HCT116 (cell line): Measurements from ENCODE around the gene PRPF39. TPM values are rescaled to one million over a fixed set of nuclear protein-coding genes. Genes with fewer than 3 reads are reported as not detected.
"Not testable (repeated sequence)": the region's sequence is repeated elsewhere in the genome, so short reads cannot be mapped to it uniquely, and the experiment has no call there.

ENCODE experiments used
- ATAC-seq: fragments of 200-7000 bp; cut with Tn5 transposase; 2 replicates; pipeline ENCODE4 v1.9.1; 2020; ENCODE audit warnings: mild to moderate bottlenecking, moderate library complexity
- BruUV-seq: library from RNA; stranded (reverse); fragments of 400-500 nt; replicated peaks from 2 replicates; lab custom pipeline; 2021; lab: Mats Ljungman, UMichigan
- CTCF ChIA-PET: fragments of 300-600 bp; sonication (Branson Sonifier 250); formaldehyde crosslinking; loops from one replicate; lab custom pipeline; 2021; ENCODE audit warnings: antibody characterized with exemption; lab: Charles Lee
- POLR2A ChIA-PET: fragments of 300-600, 350-600 bp; sonication (Branson Sonifier 250); formaldehyde crosslinking; loops from one replicate; lab custom pipeline; 2021; ENCODE audit warnings: antibody characterized with exemption; lab: Charles Lee
- RAD21 ChIA-PET, 2 experiments: fragments of 300-600 bp; sonication (Branson Sonifier 250); formaldehyde crosslinking; loops; one replicate each; lab custom pipeline; 2023; ENCODE audit warnings: low total read pairs in 2 of 2; ENCODE audit not compliant: uncharacterized antibody in 2 of 2, unreplicated experiment in 2 of 2, low non-redundant PET in 1 of 2; lab: Charles Lee
- DNase-seq: peaks from one replicate; pipeline ENCODE4 v3.0.0-alpha.2; 2010; ENCODE audit warnings: low read depth, low spot score
- H2AFZ ChIP-seq: fragments of 200-600 bp; shearing (Covaris generic), sonication (generic); 2 replicates; pipeline ENCODE4 v1.6.1; 2017; ENCODE audit warnings: low read depth, mixed run types, mixed read lengths, antibody characterized with exemption, low read length; ENCODE audit not compliant: poor library complexity, severe bottlenecking
- H3K27ac ChIP-seq: 2 replicates; pipeline ENCODE4 v1.5.1; 2012; ENCODE audit warnings: low read depth, low read length
- H3K27me3 ChIP-seq: fragments of 200-600 bp; sonication (generic); 2 replicates; pipeline ENCODE4 v1.6.1; 2016; ENCODE audit warnings: mixed run types, low read length, mixed read lengths; ENCODE audit not compliant: insufficient read depth
- H3K36me3 ChIP-seq, 2 experiments: fragments of 200-500 bp in 1 of 2; fragments of 200-600 bp in 1 of 2; sonication (Bioruptor generic) in 1 of 2; sonication (generic) in 1 of 2; 2 replicates each; pipeline versions ENCODE4 v1.5.1 to v1.6.1; 2014 to 2016; ENCODE audit warnings: low read length in 2 of 2, inconsistent platforms in 1 of 2, mixed read lengths in 1 of 2, mixed run types in 1 of 2; ENCODE audit not compliant: insufficient read depth in 2 of 2, control insufficient read depth in 1 of 2
- H3K4me1 ChIP-seq, 2 experiments: fragments of 200-600 bp in 1 of 2; sonication (generic) in 1 of 2; 2 replicates each; pipeline versions ENCODE4 v1.5.1 to v1.6.1; 2012 to 2017; ENCODE audit warnings: low read length in 2 of 2, inconsistent platforms in 1 of 2, mild to moderate bottlenecking in 1 of 2, mixed read lengths in 1 of 2, mixed run types in 1 of 2, moderate library complexity in 1 of 2; ENCODE audit not compliant: insufficient read depth in 2 of 2, control insufficient read depth in 1 of 2
- H3K4me2 ChIP-seq: fragments of 200-600 bp; sonication (generic); 2 replicates; pipeline ENCODE4 v1.6.1; 2017; ENCODE audit warnings: mixed run types, low read length, mixed read lengths
- H3K4me3 ChIP-seq, 2 experiments: fragments of 200-600 bp in 1 of 2; sonication (generic) in 1 of 2; replicated peaks in 1 of 2; 2 replicates each; pipeline ENCODE4 v1.5.1; 2011 to 2016; ENCODE audit warnings: low read length in 2 of 2, control low read depth in 1 of 2, low read depth in 1 of 2, mild to moderate bottlenecking in 1 of 2, mixed read lengths in 1 of 2, mixed run types in 1 of 2
- H3K79me2 ChIP-seq: fragments of 200-600 bp; sonication (generic); 2 replicates; pipeline ENCODE4 v1.6.1; 2017; ENCODE audit warnings: mild to moderate bottlenecking, mixed run types, low read length, moderate library complexity, mixed read lengths; ENCODE audit not compliant: insufficient read depth
- H3K9ac ChIP-seq: fragments of 200-600 bp; sonication (generic); 2 replicates; pipeline ENCODE4 v1.6.1; 2016; ENCODE audit warnings: low read length, mixed read lengths
- H3K9me2 ChIP-seq: fragments of 200-600 bp; sonication (generic), shearing (Covaris generic); 2 replicates; pipeline ENCODE4 v1.6.1; 2017; ENCODE audit warnings: mixed run types, mild to moderate bottlenecking, moderate library complexity; ENCODE audit not compliant: insufficient read depth
- H3K9me3 ChIP-seq, 2 experiments: fragments of 200-500 bp in 1 of 2; fragments of 200-600 bp in 1 of 2; sonication (Bioruptor generic) in 1 of 2; sonication (generic) in 1 of 2; 2 replicates each; pipeline ENCODE4 v1.6.1; 2014 to 2017; ENCODE audit warnings: low read length in 2 of 2, mixed read lengths in 2 of 2, inconsistent platforms in 1 of 2, low read depth in 1 of 2, mild to moderate bottlenecking in 1 of 2, mixed run types in 1 of 2, moderate library complexity in 1 of 2; ENCODE audit not compliant: control insufficient read depth in 1 of 2, insufficient read depth in 1 of 2
- H4K20me1 ChIP-seq: fragments of 200-600 bp; sonication (generic), shearing (Covaris generic); 2 replicates; pipeline ENCODE4 v1.6.1; 2017; ENCODE audit warnings: mixed run types, mild to moderate bottlenecking, moderate library complexity; ENCODE audit not compliant: insufficient read depth
- ATF3 ChIP-seq: IDR thresholded peaks from 2 replicates; pipeline ENCODE4 v1.6.1; 2012
- EGR1 ChIP-seq: IDR thresholded peaks from 2 replicates; pipeline ENCODE4 v1.6.1; 2012; ENCODE audit warnings: low read depth
- FOSL1 ChIP-seq: IDR thresholded peaks from 2 replicates; pipeline ENCODE4 v1.6.1; 2012; ENCODE audit warnings: low read depth
- JUND ChIP-seq: IDR thresholded peaks from 2 replicates; pipeline ENCODE4 v1.6.1; 2012
- MAX ChIP-seq: IDR thresholded peaks from 2 replicates; pipeline ENCODE4 v1.6.1; 2012
- POLR2AphosphoS5 ChIP-seq: IDR thresholded peaks from 2 replicates; pipeline ENCODE4 v1.6.1; 2011; ENCODE audit warnings: mild to moderate bottlenecking, low read depth, low read length, moderate library complexity
- SP1 ChIP-seq: IDR thresholded peaks from 2 replicates; pipeline ENCODE4 v1.6.1; 2012; ENCODE audit warnings: low read depth
- ZNF274 ChIP-seq: fragments of 200-500 bp; sonication (Bioruptor generic); IDR thresholded peaks from 2 replicates; pipeline ENCODE4 v1.6.1; 2014; ENCODE audit warnings: mild to moderate bottlenecking, low read depth, low read length, inconsistent platforms
- intact Hi-C: fragments of 100-400 bp; cut with micrococcal nuclease; formaldehyde crosslinking; loops from 2 replicates; pipeline ENCODE4 v1.10.0; 2022
- total RNA-seq: library from RNA; stranded (reverse); gene quantifications from one replicate; pipeline ENCODE4 v1.2.1, GENCODE V29; 2021; ENCODE audit not compliant: unreplicated experiment
- TF ChIP-seq, protein P1 (sequence below): IDR thresholded peaks from 2 replicates; pipeline ENCODE4 v1.6.1; 2012; ENCODE audit warnings: low read depth

The PRPF39 gene
- total RNA-seq, 1 experiment from 2014 or later = 44.7 TPM

DNA sequence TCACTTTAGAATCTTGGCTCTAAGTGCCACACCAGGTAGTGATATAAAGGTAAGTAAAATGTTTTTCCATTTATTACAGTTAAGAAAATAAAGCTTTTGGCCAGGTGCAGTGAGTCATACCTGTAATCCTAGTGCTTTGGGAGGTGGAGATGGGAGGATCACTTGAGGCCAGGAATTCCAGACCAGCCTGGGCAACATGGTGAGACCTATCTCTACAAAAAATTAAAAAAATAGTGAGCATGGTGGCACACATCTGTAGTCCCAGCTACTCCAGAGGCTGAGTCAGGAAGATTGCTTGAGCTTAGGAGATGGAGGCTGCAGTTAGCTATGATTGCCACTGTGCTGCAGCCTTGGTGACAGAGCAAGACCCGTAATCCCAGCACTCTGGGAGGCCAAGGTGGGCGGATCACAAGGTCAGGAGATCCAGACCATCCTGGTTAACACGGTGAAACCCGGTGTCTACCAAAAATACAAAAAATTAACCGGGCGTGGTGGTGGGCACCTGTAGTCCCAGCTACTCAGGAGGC lies 56.8 kb downstream of the PRPF39 start:
- Histone ChIP-seq H2AFZ (no peak overlapping the region), H3K27ac (no peak overlapping the region), H3K4me2 (no peak overlapping the region), H3K9ac (no peak overlapping the region), H3K9me3 (no peaks in the 10 kb centered on the region), H3K4me1 (peaks cover 9 to 12% of the 10 kb centered on the region in 2 experiments), H4K20me1 (no peaks in the 10 kb centered on the region), H3K79me2 (peaks cover 75% of the 10 kb centered on the region), H3K36me3 (no peaks in the 10 kb centered on the region), H3K27me3 (no peaks in the 10 kb centered on the region), H3K4me3 (no peak overlapping the region), H3K9me2 (no peaks in the 10 kb centered on the region)
- CTCF ChIA-PET = interaction anchor here (1.7 kb wide), 1 partner anchor 128 kb away, joined by 4 read pairs; no protein-coding TSS in a partner anchor
- no peak for DNase-seq
- RAD21 ChIA-PET = no interaction called here
- no TSS peak for BruUV-seq
- no peak for TF ChIP-seq EGR1
- POLR2A ChIA-PET = interaction anchor here (0.8 kb wide), 1 partner anchor 9 kb away, joined by 3 read pairs; no protein-coding TSS in a partner anchor
- intact Hi-C loops = no loop called here
- ATAC-seq = no peak

GRCh38 chr14:45142083-45142482 lies 58.2 kb downstream of the PRPF39 start:
- H3K36me3 ChIP-seq, H3K4me3 ChIP-seq, ATAC-seq, H3K9me2 ChIP-seq, H3K4me1 ChIP-seq, DNase-seq, H3K27me3 ChIP-seq, RAD21 ChIA-PET, H3K9me3 ChIP-seq, H3K27ac ChIP-seq, H3K9ac ChIP-seq, H3K4me2 ChIP-seq, POLR2A ChIA-PET, intact Hi-C loops, H2AFZ ChIP-seq, BruUV-seq, H4K20me1 ChIP-seq: not testable (repeated sequence)
- CTCF ChIA-PET = interaction anchor here (1.7 kb wide), 1 partner anchor 127 kb away, joined by 4 read pairs; no protein-coding TSS in a partner anchor
- H3K79me2 ChIP-seq = peaks cover 62% of the 10 kb centered on the region

DNA sequence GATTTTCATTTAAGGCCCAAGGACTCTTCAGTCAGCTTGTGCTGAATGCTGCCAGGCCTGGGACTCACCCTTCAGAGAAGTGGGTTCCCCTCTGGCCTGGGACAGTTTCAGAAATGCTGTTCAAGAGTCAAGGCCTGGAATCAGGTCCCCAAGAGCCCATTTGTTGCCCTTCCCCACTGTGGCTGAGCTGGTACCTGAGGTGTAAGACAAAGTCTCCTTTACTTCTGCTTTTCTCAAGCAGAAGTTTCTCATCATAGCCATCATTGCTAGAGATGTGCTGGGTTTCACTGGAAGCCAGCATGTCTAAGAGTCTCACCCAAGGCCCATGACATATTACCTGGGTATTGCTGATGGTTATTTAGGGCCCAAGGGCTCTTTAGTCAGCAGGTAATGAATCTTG lies 60.7 kb downstream of the PRPF39 start:
- H4K20me1 ChIP-seq = no peaks in the 10 kb centered on the region
- intact Hi-C loops = no loop called here
- TF ChIP-seq, protein P1, sequence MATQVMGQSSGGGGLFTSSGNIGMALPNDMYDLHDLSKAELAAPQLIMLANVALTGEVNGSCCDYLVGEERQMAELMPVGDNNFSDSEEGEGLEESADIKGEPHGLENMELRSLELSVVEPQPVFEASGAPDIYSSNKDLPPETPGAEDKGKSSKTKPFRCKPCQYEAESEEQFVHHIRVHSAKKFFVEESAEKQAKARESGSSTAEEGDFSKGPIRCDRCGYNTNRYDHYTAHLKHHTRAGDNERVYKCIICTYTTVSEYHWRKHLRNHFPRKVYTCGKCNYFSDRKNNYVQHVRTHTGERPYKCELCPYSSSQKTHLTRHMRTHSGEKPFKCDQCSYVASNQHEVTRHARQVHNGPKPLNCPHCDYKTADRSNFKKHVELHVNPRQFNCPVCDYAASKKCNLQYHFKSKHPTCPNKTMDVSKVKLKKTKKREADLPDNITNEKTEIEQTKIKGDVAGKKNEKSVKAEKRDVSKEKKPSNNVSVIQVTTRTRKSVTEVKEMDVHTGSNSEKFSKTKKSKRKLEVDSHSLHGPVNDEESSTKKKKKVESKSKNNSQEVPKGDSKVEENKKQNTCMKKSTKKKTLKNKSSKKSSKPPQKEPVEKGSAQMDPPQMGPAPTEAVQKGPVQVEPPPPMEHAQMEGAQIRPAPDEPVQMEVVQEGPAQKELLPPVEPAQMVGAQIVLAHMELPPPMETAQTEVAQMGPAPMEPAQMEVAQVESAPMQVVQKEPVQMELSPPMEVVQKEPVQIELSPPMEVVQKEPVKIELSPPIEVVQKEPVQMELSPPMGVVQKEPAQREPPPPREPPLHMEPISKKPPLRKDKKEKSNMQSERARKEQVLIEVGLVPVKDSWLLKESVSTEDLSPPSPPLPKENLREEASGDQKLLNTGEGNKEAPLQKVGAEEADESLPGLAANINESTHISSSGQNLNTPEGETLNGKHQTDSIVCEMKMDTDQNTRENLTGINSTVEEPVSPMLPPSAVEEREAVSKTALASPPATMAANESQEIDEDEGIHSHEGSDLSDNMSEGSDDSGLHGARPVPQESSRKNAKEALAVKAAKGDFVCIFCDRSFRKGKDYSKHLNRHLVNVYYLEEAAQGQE = no peak
- no peak for TF ChIP-seq ATF3
- no peak for TF ChIP-seq MAX
- no peak for TF ChIP-seq FOSL1
- TF ChIP-seq POLR2AphosphoS5 = no peak
- no peak for TF ChIP-seq SP1
- TF ChIP-seq ZNF274 = no peak
- TF ChIP-seq JUND = no peak
- TF ChIP-seq, all 23 proteins: peak for 0
- no peaks in the 10 kb centered on the region for H3K9me2 ChIP-seq
- no peak overlapping the region for H3K4me2 ChIP-seq
- ATAC-seq = no peak
- no peak overlapping the region for H3K27ac ChIP-seq
- no peaks in the 10 kb centered on the region for H3K36me3 ChIP-seq
- BruUV-seq = no TSS peak
- no peak for DNase-seq
- ChIA-PET CTCF (no interaction called here), POLR2A (interaction anchor here (0.6 kb wide), 1 partner anchor 98 kb away, joined by 4 read pairs; no protein-coding TSS in a partner anchor), RAD21 (no interaction called here)
- no peaks in the 10 kb centered on the region for H3K4me1 ChIP-seq
- H3K27me3 ChIP-seq = no peaks in the 10 kb centered on the region
- H3K9me3 ChIP-seq = no peaks in the 10 kb centered on the region
- H2AFZ ChIP-seq = no peak overlapping the region
- no peak overlapping the region for H3K9ac ChIP-seq
- no peak overlapping the region for H3K4me3 ChIP-seq
- peaks cover 42% of the 10 kb centered on the region for H3K79me2 ChIP-seq
